Right lobe of liver (tissue), 6 donors: ENCODE results near the gene ZMYND12. TPM values are rescaled to one million over a fixed set of nuclear protein-coding genes. Genes with fewer than 3 reads are reported as not detected.

Experiments
- ATAC-seq, 4 donors: fragments of 200-7000 bp; cut with Tn5 transposase; one replicate each; pipeline ENCODE4 v1.9.1; 2020; ENCODE audit warnings: mild to moderate bottlenecking in 4 of 4, moderate library complexity in 4 of 4
- DNase-seq, 3 donors: peaks; one replicate each; pipeline ENCODE4 v3.0.0-alpha.2; 2020
- H3K27ac ChIP-seq, 3 donors: fragments of 200-600 bp; one replicate each; pipeline ENCODE4 v1.8.0; 2022
- H3K27me3 ChIP-seq, 2 donors: fragments of 200-600 bp; one replicate each; pipeline ENCODE4 v1.8.0; 2022
- H3K36me3 ChIP-seq, 4 donors: fragments of 200-600 bp; sonication (generic) in 1 of 4; one replicate each; pipeline versions ENCODE4 v1.5.1 to v1.8.0; 2017 to 2022; ENCODE audit warnings: control low read depth in 1 of 4
- H3K4me1 ChIP-seq, 4 donors: fragments of 200-600 bp; sonication (generic) in 1 of 4; one replicate each; pipeline versions ENCODE4 v1.5.1 to v1.8.0; 2017 to 2022; ENCODE audit warnings: control low read depth in 1 of 4
- H3K4me3 ChIP-seq, 3 donors: fragments of 200-600 bp; one replicate each; pipeline ENCODE4 v1.8.0; 2022
- H3K9me3 ChIP-seq, 4 donors: fragments of 200-600 bp; sonication (generic) in 1 of 4; one replicate each; pipeline versions ENCODE4 v1.5.1 to v1.8.0; 2017 to 2022; ENCODE audit warnings: control low read depth in 1 of 4
- CTCF ChIP-seq, 4 donors: fragments of 200-600 bp in 3 of 4; fragments of 450-650 bp in 1 of 4; IDR thresholded peaks; one replicate each; pipeline versions ENCODE4 v1.5.1 to v1.8.0; 2016 to 2022; ENCODE audit warnings: antibody characterized with exemption in 4 of 4, mild to moderate bottlenecking in 2 of 4
- POLR2A ChIP-seq: fragments of 450-650 bp; IDR thresholded peaks from one replicate; pipeline ENCODE4 v1.6.1; 2017; ENCODE audit warnings: antibody characterized with exemption, mild to moderate bottlenecking
- WGBS: methylation state at CpG from one replicate; pipeline ENCODE4 v1.1.6; 2018; ENCODE audit warnings: low coverage, low lambda C conversion rate; ENCODE audit not compliant: insufficient coverage; ENCODE audit errors: missing lambda C conversion rate; 5-methylcytosine and 5-hydroxymethylcytosine counted together
- intact Hi-C, 2 donors: fragments of 100-400 bp; cut with DNase I; formaldehyde crosslinking; loops; one replicate each; pipeline versions ENCODE4 v1.11.2 to v1.14.1; 2022
- total RNA-seq, 6 experiments: library from RNA; depleted of rRNA in 2 of 6; stranded (reverse); fragments of >200 nt in 2 of 6; fragmentation: NEBNext Ultra II Directional in 3 of 6; extraction: Animal tissue kit (Norgen Biotek cat#: 25700) in 3 of 6; gene quantifications; one replicate each; pipeline versions ENCODE4 v1.1.0 to v1.2.4, GENCODE V29; 2016 to 2023
- donor health status: DM: no; HTN: yes; CAD: no.
- donor health status: DM: no; HTN: no; CAD: no.
- donor health status: DM: no; HTN: no; CAD: no.
- donor health status: DM: no; HTN: yes; CAD: no.
- donor health status: DM: no; HTN: yes; CAD: no.

ZMYND12 gene
- total RNA-seq, 6 experiments from 2014 or later = 1.5 to 7.3 (median 2.6) TPM

GRCh38 chr1:42476605-42477004, 20.8 kb upstream of the ZMYND12 start:
- ATAC-seq (no peak), DNase-seq (no peak)
- no peak for TF ChIP-seq CTCF (IDR thresholded peaks at IDR 0.05)
- TF ChIP-seq POLR2A = no peak
- Histone ChIP-seq H3K4me1 (no peaks in the 10 kb centered on the region), H3K27me3 (no peaks in the 10 kb centered on the region), H3K4me3 (no peak overlapping the region), H3K36me3 (no peaks in the 10 kb centered on the region), H3K27ac (no peak overlapping the region), H3K9me3 (no peaks in the 10 kb centered on the region)
- whole genome bisulfite sequencing = 83% methylated on average over 4 of the region's 4 CpGs
- intact Hi-C loops = no loop called here

GRCh38 chr1:42469727-42470126, 13.9 kb upstream of the ZMYND12 start:
- WGBS = 70% methylated on average over 2 of the region's 2 CpGs
- Histone ChIP-seq H3K36me3 (no peaks in the 10 kb centered on the region), H3K9me3 (no peaks in the 10 kb centered on the region), H3K4me1 (no peaks in the 10 kb centered on the region), H3K27me3 (no peaks in the 10 kb centered on the region), H3K4me3 (no peak overlapping the region), H3K27ac (no peak overlapping the region)
- ATAC-seq = no peak
- TF ChIP-seq CTCF (IDR thresholded peaks at IDR 0.05) = no peak
- no peak for TF ChIP-seq POLR2A
- intact Hi-C loops = no loop called here
- no peak for DNase-seq

- 53% methylated on average over 2 of the region's 2 CpGs for WGBS
- no peak for DNase-seq
- intact Hi-C loops = no loop called here
Observed at GRCh38 chr1:42466030-42466429, 10.2 kb upstream of the ZMYND12 start.

GRCh38 chr1:42463921-42464320, 8.1 kb upstream of the ZMYND12 start:
- intact Hi-C loops = no loop called here
- no peaks in the 10 kb centered on the region for H3K27me3 ChIP-seq
- 81% methylated on average over 3 of the region's 3 CpGs for WGBS
- no peak for DNase-seq
- TF ChIP-seq CTCF (IDR thresholded peaks at IDR 0.05) = no peak
- no peak for TF ChIP-seq POLR2A
- ATAC-seq = no peak
- peaks cover 0 to 20% (median 0%) of the 10 kb centered on the region in 4 donors for H3K36me3 ChIP-seq
- H3K4me1 ChIP-seq = peaks cover 0 to 6% (median 0%) of the 10 kb centered on the region in 4 donors
- H3K27ac ChIP-seq = no peak overlapping the region
- peak overlapping the region in 1 of 3 donors; percentile 71 for H3K4me3 ChIP-seq
- no peaks in the 10 kb centered on the region for H3K9me3 ChIP-seq

More at GRCh38 chr1:42466030-42466429, 10.2 kb upstream of the ZMYND12 start:
- TF ChIP-seq POLR2A = no peak
- Histone ChIP-seq H3K4me1 (peaks cover 0 to 6% (median 0%) of the 10 kb centered on the region in 4 donors), H3K27ac (no peak overlapping the region), H3K27me3 (no peaks in the 10 kb centered on the region), H3K36me3 (no peaks in the 10 kb centered on the region), H3K4me3 (no peak overlapping the region), H3K9me3 (no peaks in the 10 kb centered on the region)
- ATAC-seq = no peak

GRCh38 chr1:42462828-42463763, 7.3 kb upstream of the ZMYND12 start, which contains the start of gene CCDC30:
Gene CCDC30, plus strand, starts transcription at chr1:42463286. Its CDS starts 17,266 bp downstream, at chr1:42480552.
- TF ChIP-seq CTCF (IDR thresholded peaks at IDR 0.05) (no peak), POLR2A (no peak)
- peaks cover 0 to 27% (median 1%) of the 10 kb centered on the region in 4 donors for H3K36me3 ChIP-seq
- ATAC-seq (peak; percentile 100), DNase-seq (peak; percentile 95 to 98 (median 97))
- peaks cover 0 to 6% (median 0%) of the 10 kb centered on the region in 4 donors for H3K4me1 ChIP-seq
- no peaks in the 10 kb centered on the region for H3K27me3 ChIP-seq
- H3K27ac ChIP-seq = no peak within 1 kb of the TSS
- intact Hi-C loops = no loop called here
- H3K9me3 ChIP-seq = no peaks in the 10 kb centered on the region
- 2% methylated on average over 22 of the region's 59 CpGs for WGBS
- peak within 1 kb of the TSS; percentile 59 to 71 (median 70) for H3K4me3 ChIP-seq
